ENCODE results near the gene PLCH2. TPM values are rescaled to one million over a fixed set of nuclear protein-coding genes. Genes with fewer than 3 reads are reported as not detected.

The PLCH2 gene
- total RNA-seq, 4 donors from 2014 or later = 1.00 to 7.3 (median 4.6) TPM

DNA sequence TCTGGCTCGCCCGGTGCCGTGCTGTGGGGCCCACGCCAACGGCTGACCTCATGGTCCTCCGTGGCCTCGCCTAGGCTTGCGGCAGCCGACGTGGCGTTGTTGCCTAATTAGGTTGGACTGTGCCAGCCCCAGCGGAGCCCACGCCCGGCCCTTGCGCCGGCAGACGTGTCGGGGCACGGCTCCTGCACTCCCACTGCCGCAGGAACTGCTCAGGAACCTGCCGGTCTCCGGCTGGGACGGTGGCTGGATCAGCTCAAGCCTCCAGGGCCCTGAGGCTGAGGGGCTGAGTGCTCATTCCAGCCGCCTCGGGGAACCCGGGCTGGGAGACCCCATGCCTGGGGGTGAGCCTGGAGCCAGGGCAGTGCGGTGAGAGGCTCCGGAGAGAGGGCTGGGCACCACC is 47.6 kb upstream of the PLCH2 start:
- no peak overlapping the region for H3K27ac ChIP-seq
- in situ Hi-C loops (cut with MboI; ENCODE audit: low pct_ligation_motif_present in 1 of 4, low pct_unique_long_range_greater_than_20kb in 1 of 4, low sequenced_read_pairs in 3 of 4) = no loop called here
- H3K36me3 ChIP-seq = no peaks in the 10 kb centered on the region
- TF ChIP-seq, protein P1, sequence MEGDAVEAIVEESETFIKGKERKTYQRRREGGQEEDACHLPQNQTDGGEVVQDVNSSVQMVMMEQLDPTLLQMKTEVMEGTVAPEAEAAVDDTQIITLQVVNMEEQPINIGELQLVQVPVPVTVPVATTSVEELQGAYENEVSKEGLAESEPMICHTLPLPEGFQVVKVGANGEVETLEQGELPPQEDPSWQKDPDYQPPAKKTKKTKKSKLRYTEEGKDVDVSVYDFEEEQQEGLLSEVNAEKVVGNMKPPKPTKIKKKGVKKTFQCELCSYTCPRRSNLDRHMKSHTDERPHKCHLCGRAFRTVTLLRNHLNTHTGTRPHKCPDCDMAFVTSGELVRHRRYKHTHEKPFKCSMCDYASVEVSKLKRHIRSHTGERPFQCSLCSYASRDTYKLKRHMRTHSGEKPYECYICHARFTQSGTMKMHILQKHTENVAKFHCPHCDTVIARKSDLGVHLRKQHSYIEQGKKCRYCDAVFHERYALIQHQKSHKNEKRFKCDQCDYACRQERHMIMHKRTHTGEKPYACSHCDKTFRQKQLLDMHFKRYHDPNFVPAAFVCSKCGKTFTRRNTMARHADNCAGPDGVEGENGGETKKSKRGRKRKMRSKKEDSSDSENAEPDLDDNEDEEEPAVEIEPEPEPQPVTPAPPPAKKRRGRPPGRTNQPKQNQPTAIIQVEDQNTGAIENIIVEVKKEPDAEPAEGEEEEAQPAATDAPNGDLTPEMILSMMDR (IDR thresholded peaks at IDR 0.05) = no peak
- TF ChIP-seq POLR2AphosphoS5 (IDR thresholded peaks at IDR 0.05) (no peak), EP300 (IDR thresholded peaks at IDR 0.05; ENCODE audit: low read depth) (no peak), POLR2A (IDR thresholded peaks at IDR 0.05) (no peak)
- DNase-seq = no peak
- no peaks in the 10 kb centered on the region for H3K4me1 ChIP-seq
- no peak overlapping the region for H3K4me3 ChIP-seq
- intact Hi-C loops (cut with DNase I; ENCODE audit: low total_unique reads) = no loop called here
- WGBS, 2 donors (ENCODE audit: low coverage in 1 of 2) = 92% methylated on average over 24 of the region's 28 CpGs; no CpG with 5 or more reads in 1 of the 2 donors
- H3K27me3 ChIP-seq = peaks cover 26% of the 10 kb centered on the region
- peaks cover 0 to 7% of the 10 kb centered on the region in 2 donors for H3K9me3 ChIP-seq

DNA sequence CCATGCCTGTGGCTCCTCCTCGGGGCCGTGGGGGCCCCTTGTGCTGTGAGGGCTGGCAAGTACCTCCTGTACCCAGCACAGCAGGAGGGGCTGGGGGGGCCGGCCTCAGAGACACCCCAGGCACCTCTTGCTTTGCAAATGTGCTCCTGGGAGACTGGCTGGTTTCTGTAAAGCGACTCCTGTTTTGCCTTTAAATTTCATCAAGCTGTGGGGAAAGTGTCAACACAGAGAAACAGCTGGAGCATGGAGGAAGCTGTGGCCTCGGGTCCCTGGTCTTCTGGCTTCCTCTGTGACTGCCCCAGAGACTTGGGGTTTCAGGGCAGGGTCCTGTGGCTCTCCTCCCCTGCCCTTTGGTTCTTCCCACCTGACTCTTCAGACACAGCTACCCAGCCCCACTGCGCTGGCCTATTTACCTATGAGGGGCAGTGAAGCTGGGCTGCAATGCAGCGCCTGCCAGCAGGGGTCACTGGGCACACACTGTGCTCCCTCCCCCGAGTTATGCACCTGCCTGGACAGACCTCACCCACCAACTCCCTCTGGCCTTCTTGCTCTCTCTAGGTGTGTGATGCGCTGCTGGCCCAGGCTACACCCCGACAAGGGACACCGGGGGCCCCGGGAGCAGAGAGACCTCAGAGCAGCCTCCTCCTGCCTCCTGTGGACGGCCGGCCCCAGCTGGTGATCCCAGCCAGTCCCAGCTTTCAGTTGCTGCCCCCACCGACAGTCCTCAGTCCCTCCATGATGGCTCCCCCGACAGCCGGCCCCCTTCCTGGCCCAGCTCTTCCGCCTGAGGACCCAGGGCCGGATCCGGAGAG is 46.1 kb upstream of the PLCH2 start:
- WGBS, 2 donors (ENCODE audit: low coverage in 1 of 2) = 85% methylated on average over 17 of the region's 20 CpGs; no CpG with 5 or more reads in 1 of the 2 donors
- DNase-seq = no peak
- Histone ChIP-seq H3K27me3 (peaks cover 36% of the 10 kb centered on the region), H3K27ac (no peak overlapping the region), H3K4me3 (no peak overlapping the region), H3K36me3 (no peaks in the 10 kb centered on the region), H3K9me3 (peaks cover 0 to 7% of the 10 kb centered on the region in 2 donors), H3K4me1 (no peaks in the 10 kb centered on the region)
- intact Hi-C loops (cut with DNase I; ENCODE audit: low total_unique reads) (loop anchor here (10.0 kb wide), 1 partner anchor 365 kb away; no protein-coding TSS in a partner anchor), in situ Hi-C loops (cut with MboI; ENCODE audit: low pct_ligation_motif_present in 1 of 4, low pct_unique_long_range_greater_than_20kb in 1 of 4, low sequenced_read_pairs in 3 of 4) (no loop called here)
- TF ChIP-seq, protein P1 (IDR thresholded peaks at IDR 0.05) = peak in 2 of 5 experiments; percentile 15 to 30
- no peak for TF ChIP-seq POLR2A (IDR thresholded peaks at IDR 0.05)

DNA sequence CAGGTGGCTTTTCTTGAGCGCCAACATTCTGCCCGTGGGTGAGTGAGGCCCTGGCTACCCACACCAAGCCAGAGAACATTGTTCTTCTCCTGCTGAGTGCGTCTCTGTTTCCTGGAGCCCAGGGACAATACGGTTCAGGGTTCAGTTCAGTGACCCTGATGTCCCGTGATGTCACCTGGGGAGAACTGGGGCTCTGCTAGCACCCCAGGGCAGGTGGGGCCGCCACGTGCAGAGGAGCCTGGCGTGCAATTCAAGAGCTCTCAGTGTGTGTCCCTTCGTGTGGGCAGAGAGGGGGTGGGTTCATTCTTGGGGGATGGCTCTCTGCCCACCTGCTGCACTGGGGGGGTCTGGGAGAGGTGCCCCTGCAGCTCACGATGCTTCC is 45.5 kb upstream of the PLCH2 start:
- peaks cover 0 to 7% of the 10 kb centered on the region in 2 donors for H3K9me3 ChIP-seq
- no peaks in the 10 kb centered on the region for H3K36me3 ChIP-seq
- intact Hi-C loops (cut with DNase I; ENCODE audit: low total_unique reads) (loop anchor here (10.0 kb wide), 1 partner anchor 364 kb away; no protein-coding TSS in a partner anchor), in situ Hi-C loops (cut with MboI; ENCODE audit: low pct_ligation_motif_present in 1 of 4, low pct_unique_long_range_greater_than_20kb in 1 of 4, low sequenced_read_pairs in 3 of 4) (no loop called here)
- TF ChIP-seq EP300 (IDR thresholded peaks at IDR 0.05; ENCODE audit: low read depth) = no peak
- no peak for TF ChIP-seq POLR2AphosphoS5 (IDR thresholded peaks at IDR 0.05)
- no peak for TF ChIP-seq POLR2A (IDR thresholded peaks at IDR 0.05)
- TF ChIP-seq, protein P1 (IDR thresholded peaks at IDR 0.05) = no peak
- WGBS, 2 donors (ENCODE audit: low coverage in 1 of 2) = 91% methylated on average over 10 of the region's 10 CpGs; no CpG with 5 or more reads in 1 of the 2 donors
- DNase-seq = no peak
- no peak overlapping the region for H3K27ac ChIP-seq
- peaks cover 38% of the 10 kb centered on the region for H3K27me3 ChIP-seq
- no peak overlapping the region for H3K4me3 ChIP-seq
- H3K4me1 ChIP-seq = no peaks in the 10 kb centered on the region

DNA sequence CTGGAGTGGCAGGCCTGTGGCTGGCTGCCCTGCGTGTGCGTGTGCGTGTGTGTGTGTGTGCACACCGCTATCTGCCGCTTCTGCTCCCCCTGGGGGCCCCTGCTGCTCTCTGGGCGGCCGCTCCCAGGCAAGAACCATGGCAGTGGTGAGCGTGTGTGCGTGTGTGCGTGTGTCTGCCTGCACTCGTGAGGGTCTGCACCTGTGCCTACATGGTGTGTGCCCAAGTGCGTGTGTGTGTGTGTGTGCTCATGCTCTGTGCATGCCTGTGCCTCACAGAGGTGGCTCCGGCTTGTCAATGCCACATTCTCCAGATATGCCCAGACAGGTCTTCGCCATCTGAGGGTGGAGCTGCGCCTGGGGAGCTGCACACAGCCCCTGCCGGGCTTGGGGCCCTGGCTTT is 45.0 kb upstream of the PLCH2 start:
- H3K4me1 ChIP-seq = no peaks in the 10 kb centered on the region

More for the DNA sequence above, 45.0 kb upstream of the PLCH2 start:
- TF ChIP-seq, protein P1 (IDR thresholded peaks at IDR 0.05) = no peak
- TF ChIP-seq POLR2AphosphoS5 (IDR thresholded peaks at IDR 0.05) = no peak
- no peak for TF ChIP-seq EP300 (IDR thresholded peaks at IDR 0.05; ENCODE audit: low read depth)
- TF ChIP-seq POLR2A (IDR thresholded peaks at IDR 0.05) = no peak
- in situ Hi-C loops (cut with MboI; ENCODE audit: low pct_ligation_motif_present in 1 of 4, low pct_unique_long_range_greater_than_20kb in 1 of 4, low sequenced_read_pairs in 3 of 4) = no loop called here
- DNase-seq = no peak
- Histone ChIP-seq H3K36me3 (no peaks in the 10 kb centered on the region), H3K27me3 (peaks cover 36% of the 10 kb centered on the region), H3K27ac (no peak overlapping the region), H3K9me3 (peaks cover 0 to 7% of the 10 kb centered on the region in 2 donors), H3K4me3 (no peak overlapping the region)
- intact Hi-C loops (cut with DNase I; ENCODE audit: low total_unique reads) = loop anchor here (10.0 kb wide), 1 partner anchor 364 kb away; no protein-coding TSS in a partner anchor
- WGBS, 2 donors (ENCODE audit: low coverage in 1 of 2) = 56% methylated on average over 13 of the region's 16 CpGs; no CpG with 5 or more reads in 1 of the 2 donors

Measured in transverse colon (tissue), 4 donors.